ENCODE measurements around the gene TUBD1.
"Not testable (repeated sequence)": the region's sequence is repeated elsewhere in the genome, so short reads cannot be mapped to it uniquely, and the experiment has no call there.

The TUBD1 gene

GRCh38 chr17:59892924-59893675 lies at the start of gene TUBD1, which contains the start of gene RPS6KB1:
TUBD1 (minus strand) TSS chr17:59892943; CDS start chr17:59891002, 1,941 bp downstream.
RPS6KB1 (plus strand) TSS chr17:59893121; CDS start chr17:59893185, 64 bp downstream.
- DNase-seq (ENCODE audit: low spot score), result peak; percentile 97

- no peak for DNase-seq (ENCODE audit: low spot score)
Observed at GRCh38 chr17:59941131-59941530, 48.4 kb upstream of the TUBD1 start.

- not testable (repeated sequence) for DNase-seq (ENCODE audit: low spot score)
Observed at GRCh38 chr17:59940697-59941096, 48.0 kb upstream of the TUBD1 start.

GRCh38 chr17:59933317-59933716 lies 40.6 kb upstream of the TUBD1 start:
- not testable (repeated sequence) for DNase-seq (ENCODE audit: low spot score)

GRCh38 chr17:59930768-59931167 lies 38.0 kb upstream of the TUBD1 start:
- not testable (repeated sequence) for DNase-seq (ENCODE audit: low spot score)

GRCh38 chr17:59930121-59930520 lies 37.4 kb upstream of the TUBD1 start:
- DNase-seq (ENCODE audit: low spot score), result not testable (repeated sequence)

- DNase-seq (ENCODE audit: low spot score), result not testable (repeated sequence)
Observed at GRCh38 chr17:59920637-59921036, 27.9 kb upstream of the TUBD1 start.

GRCh38 chr17:59916446-59916845 lies 23.7 kb upstream of the TUBD1 start:
- DNase-seq (ENCODE audit: low spot score), result no peak

- DNase-seq (ENCODE audit: low spot score), result peak; percentile 66
Observed at GRCh38 chr17:59914274-59914854, 21.6 kb upstream of the TUBD1 start.

- no peak for DNase-seq (ENCODE audit: low spot score)
Observed at GRCh38 chr17:59907467-59907866, 14.7 kb upstream of the TUBD1 start.

GRCh38 chr17:59903455-59903854 lies 10.7 kb upstream of the TUBD1 start:
- no peak for DNase-seq (ENCODE audit: low spot score)

- no peak for DNase-seq (ENCODE audit: low spot score)
Observed at GRCh38 chr17:59901604-59902003, 8.9 kb upstream of the TUBD1 start.

GRCh38 chr17:59899099-59899498 lies 6.4 kb upstream of the TUBD1 start:
- no peak for DNase-seq (ENCODE audit: low spot score)

- no peak for DNase-seq (ENCODE audit: low spot score)
Observed at GRCh38 chr17:59897090-59897489, 4.3 kb upstream of the TUBD1 start.

GRCh38 chr17:59893676-59894100 lies 945 bp upstream of the TUBD1 start:
- peak; percentile 31 for DNase-seq (ENCODE audit: low spot score)

GRCh38 chr17:59892251-59892923 lies 356 bp downstream of the TUBD1 start:
- peak; percentile 73 for DNase-seq (ENCODE audit: low spot score)

- no peak for DNase-seq (ENCODE audit: low spot score)
Observed at GRCh38 chr17:59890720-59891119, 2.0 kb downstream of the TUBD1 start.

GRCh38 chr17:59888145-59888750 lies 4.5 kb downstream of the TUBD1 start:
- DNase-seq (ENCODE audit: low spot score), result no peak

- DNase-seq (ENCODE audit: low spot score), result no peak
Observed at GRCh38 chr17:59884861-59885260, 7.9 kb downstream of the TUBD1 start.

GRCh38 chr17:59878624-59879023 lies 14.1 kb downstream of the TUBD1 start:
- no peak for DNase-seq (ENCODE audit: low spot score)

GRCh38 chr17:59877965-59878364 lies 14.8 kb downstream of the TUBD1 start:
- DNase-seq (ENCODE audit: low spot score), result no peak

GRCh38 chr17:59876107-59876506 lies 16.6 kb downstream of the TUBD1 start:
- no peak for DNase-seq (ENCODE audit: low spot score)
